Measurements from ENCODE around the gene CDK6. TPM values are rescaled to one million over a fixed set of nuclear protein-coding genes. Genes with fewer than 3 reads are reported as not detected.
A peak's percentile ranks its signal among the peaks of the same experiment; 100 is the strongest.

The CDK6 gene
- total and polyA plus RNA-seq, 10 of the 15 experiments (the other 5 are each of a cell fraction or from before 2014, with no cell fraction given), result 8.0 to 118 (median 45.8) TPM

DNA sequence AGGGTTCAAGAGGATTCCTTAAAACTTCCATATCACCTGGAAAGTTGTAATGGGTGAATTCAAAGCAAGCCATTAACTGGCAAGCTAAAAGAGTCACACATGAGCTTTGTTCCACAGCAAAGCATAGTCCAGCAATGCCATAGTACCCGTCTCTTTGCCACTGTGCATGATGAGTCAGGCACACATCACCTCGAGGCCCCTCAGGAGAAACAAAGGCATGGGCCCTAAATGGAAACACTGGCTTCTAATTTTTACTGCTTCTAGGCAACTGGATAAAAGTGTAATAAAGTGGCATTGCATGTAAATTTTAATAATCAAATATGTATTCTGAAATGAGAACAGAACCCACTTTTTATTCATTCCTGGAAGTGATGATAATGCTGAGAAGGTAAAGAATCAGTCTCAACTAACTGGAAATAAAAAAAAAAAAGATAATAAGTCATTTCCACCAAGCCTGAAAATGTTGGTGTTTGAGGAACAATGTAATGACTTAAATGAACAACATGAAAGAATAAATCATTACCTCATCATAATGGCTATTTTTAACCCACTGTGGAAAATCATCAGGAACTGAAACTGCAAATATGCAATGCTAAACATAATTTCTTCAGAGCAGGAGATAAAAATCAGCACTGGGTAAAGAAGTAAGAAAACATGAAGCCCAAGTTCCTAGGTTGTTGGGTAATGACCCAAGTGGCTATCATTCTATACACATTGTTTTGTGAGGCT lies 104.9 kb downstream of the CDK6 start (continued):
- TF ChIP-seq, protein P1, sequence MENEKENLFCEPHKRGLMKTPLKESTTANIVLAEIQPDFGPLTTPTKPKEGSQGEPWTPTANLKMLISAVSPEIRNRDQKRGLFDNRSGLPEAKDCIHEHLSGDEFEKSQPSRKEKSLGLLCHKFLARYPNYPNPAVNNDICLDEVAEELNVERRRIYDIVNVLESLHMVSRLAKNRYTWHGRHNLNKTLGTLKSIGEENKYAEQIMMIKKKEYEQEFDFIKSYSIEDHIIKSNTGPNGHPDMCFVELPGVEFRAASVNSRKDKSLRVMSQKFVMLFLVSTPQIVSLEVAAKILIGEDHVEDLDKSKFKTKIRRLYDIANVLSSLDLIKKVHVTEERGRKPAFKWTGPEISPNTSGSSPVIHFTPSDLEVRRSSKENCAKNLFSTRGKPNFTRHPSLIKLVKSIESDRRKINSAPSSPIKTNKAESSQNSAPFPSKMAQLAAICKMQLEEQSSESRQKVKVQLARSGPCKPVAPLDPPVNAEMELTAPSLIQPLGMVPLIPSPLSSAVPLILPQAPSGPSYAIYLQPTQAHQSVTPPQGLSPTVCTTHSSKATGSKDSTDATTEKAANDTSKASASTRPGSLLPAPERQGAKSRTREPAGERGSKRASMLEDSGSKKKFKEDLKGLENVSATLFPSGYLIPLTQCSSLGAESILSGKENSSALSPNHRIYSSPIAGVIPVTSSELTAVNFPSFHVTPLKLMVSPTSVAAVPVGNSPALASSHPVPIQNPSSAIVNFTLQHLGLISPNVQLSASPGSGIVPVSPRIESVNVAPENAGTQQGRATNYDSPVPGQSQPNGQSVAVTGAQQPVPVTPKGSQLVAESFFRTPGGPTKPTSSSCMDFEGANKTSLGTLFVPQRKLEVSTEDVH (IDR thresholded peaks at IDR 0.05; ENCODE audit: low read depth, partially characterized antibody), result no peak

DNA sequence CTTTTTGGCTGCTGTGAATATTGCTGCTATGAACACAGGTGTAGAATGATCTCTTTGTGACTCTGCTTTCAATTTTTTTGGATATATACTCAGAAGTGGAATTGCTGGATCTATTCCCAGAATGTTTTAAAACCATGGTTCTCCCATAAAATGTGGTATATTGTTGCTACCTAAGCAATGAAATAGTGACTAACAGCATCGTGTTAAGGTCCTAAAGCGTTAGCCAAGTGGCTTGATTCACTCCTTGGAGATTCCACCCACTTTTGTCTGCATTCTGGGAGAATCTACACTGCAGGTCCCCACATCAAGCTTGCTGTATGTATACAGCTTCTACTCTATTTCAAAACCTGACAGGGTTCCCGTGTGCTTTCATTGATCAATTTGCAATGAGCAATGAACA lies 105.6 kb downstream of the CDK6 start:
- in situ Hi-C loops (cut with MboI), result no loop called here
- no peak for ATAC-seq
- BruUV-seq (replicated peaks), result no TSS peak
- H2AFZ ChIP-seq (ENCODE audit: control insufficient read depth, low read depth, low read length), result no peak overlapping the region
- H3K4me1 ChIP-seq (ENCODE audit: control insufficient read depth, insufficient read depth, low read length), result peaks cover 14% of the 10 kb centered on the region
- ChIA-PET CTCF (interaction anchor here (1.3 kb wide), 1 partner anchor 10 kb away, joined by 4 read pairs; no protein-coding TSS in a partner anchor), SMC1A (ENCODE audit: uncharacterized antibody, unreplicated experiment) (interaction anchor here (0.8 to 1.0 kb wide), 3 partner anchors 9 to 101 kb away, joined by 4 to 5 read pairs (median 4); no protein-coding TSS in a partner anchor), POLR2A (interaction anchor here (1.2 to 1.3 kb wide), 2 partner anchors 9 to 10 kb away, joined by 3 to 4 read pairs; no protein-coding TSS in a partner anchor), RAD21 (ENCODE audit: unreplicated experiment) (no interaction called here)
- no peaks in the 10 kb centered on the region for H3K27me3 ChIP-seq (replicated peaks in 1 of 2; ENCODE audit: control insufficient read depth in 2 of 2, insufficient read depth in 2 of 2, low read length in 1 of 2)
- no peak for DNase-seq (ENCODE audit: low read depth, low spot score)
- H3K4me2 ChIP-seq (ENCODE audit: control insufficient read depth, insufficient read depth), result no peak overlapping the region
- no peak overlapping the region for H3K9ac ChIP-seq (ENCODE audit: control insufficient read depth, insufficient read depth, low read length)
- intact Hi-C loops (cut with micrococcal nuclease; ENCODE audit: unreplicated experiment), result no loop called here
- no peak for FAIRE-seq
- WGBS (ENCODE audit: insufficient coverage, insufficient replicate concordance, low lambda C conversion rate, missing lambda C conversion rate), result 75% methylated on average over 3 of the region's 3 CpGs
- H3K79me2 ChIP-seq (ENCODE audit: control insufficient read depth, insufficient read depth, low read length), result peaks cover 25% of the 10 kb centered on the region
- H3K4me3 ChIP-seq, result no peak overlapping the region
- H3K27ac ChIP-seq (ENCODE audit: control insufficient read depth, insufficient read depth), result peak overlapping the region; percentile 35; the same call in 1 of the 2 replicates
- H3K36me3 ChIP-seq (ENCODE audit: control insufficient read depth in 2 of 2, insufficient read depth in 2 of 2, low read length in 1 of 2), result no peaks in the 10 kb centered on the region
- H4K20me1 ChIP-seq (ENCODE audit: control insufficient read depth, insufficient read depth), result no peaks in the 10 kb centered on the region
- no peaks in the 10 kb centered on the region; the same call in 1 of the 3 replicates for H3K9me3 ChIP-seq (replicated peaks; ENCODE audit: control insufficient read depth, insufficient read depth, low read length)
- TF ChIP-seq FOS (IDR thresholded peaks at IDR 0.05; ENCODE audit: borderline replicate concordance, extremely low read depth, insufficient read length), result no peak
- TF ChIP-seq, protein P2, sequence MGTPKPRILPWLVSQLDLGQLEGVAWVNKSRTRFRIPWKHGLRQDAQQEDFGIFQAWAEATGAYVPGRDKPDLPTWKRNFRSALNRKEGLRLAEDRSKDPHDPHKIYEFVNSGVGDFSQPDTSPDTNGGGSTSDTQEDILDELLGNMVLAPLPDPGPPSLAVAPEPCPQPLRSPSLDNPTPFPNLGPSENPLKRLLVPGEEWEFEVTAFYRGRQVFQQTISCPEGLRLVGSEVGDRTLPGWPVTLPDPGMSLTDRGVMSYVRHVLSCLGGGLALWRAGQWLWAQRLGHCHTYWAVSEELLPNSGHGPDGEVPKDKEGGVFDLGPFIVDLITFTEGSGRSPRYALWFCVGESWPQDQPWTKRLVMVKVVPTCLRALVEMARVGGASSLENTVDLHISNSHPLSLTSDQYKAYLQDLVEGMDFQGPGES (IDR thresholded peaks at IDR 0.05), result no peak
- TF ChIP-seq BMI1 (IDR thresholded peaks at IDR 0.05; ENCODE audit: borderline replicate concordance), result no peak
- TF ChIP-seq, protein P3, sequence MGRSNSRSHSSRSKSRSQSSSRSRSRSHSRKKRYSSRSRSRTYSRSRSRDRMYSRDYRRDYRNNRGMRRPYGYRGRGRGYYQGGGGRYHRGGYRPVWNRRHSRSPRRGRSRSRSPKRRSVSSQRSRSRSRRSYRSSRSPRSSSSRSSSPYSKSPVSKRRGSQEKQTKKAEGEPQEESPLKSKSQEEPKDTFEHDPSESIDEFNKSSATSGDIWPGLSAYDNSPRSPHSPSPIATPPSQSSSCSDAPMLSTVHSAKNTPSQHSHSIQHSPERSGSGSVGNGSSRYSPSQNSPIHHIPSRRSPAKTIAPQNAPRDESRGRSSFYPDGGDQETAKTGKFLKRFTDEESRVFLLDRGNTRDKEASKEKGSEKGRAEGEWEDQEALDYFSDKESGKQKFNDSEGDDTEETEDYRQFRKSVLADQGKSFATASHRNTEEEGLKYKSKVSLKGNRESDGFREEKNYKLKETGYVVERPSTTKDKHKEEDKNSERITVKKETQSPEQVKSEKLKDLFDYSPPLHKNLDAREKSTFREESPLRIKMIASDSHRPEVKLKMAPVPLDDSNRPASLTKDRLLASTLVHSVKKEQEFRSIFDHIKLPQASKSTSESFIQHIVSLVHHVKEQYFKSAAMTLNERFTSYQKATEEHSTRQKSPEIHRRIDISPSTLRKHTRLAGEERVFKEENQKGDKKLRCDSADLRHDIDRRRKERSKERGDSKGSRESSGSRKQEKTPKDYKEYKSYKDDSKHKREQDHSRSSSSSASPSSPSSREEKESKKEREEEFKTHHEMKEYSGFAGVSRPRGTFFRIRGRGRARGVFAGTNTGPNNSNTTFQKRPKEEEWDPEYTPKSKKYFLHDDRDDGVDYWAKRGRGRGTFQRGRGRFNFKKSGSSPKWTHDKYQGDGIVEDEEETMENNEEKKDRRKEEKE (IDR thresholded peaks at IDR 0.05), result no peak
- TF ChIP-seq SRF (IDR thresholded peaks at IDR 0.05; ENCODE audit: low read depth in 2 of 2, low read length in 2 of 2), result no peak
- TF ChIP-seq ZNF622 (IDR thresholded peaks at IDR 0.05), result no peak
- TF ChIP-seq, protein P4, sequence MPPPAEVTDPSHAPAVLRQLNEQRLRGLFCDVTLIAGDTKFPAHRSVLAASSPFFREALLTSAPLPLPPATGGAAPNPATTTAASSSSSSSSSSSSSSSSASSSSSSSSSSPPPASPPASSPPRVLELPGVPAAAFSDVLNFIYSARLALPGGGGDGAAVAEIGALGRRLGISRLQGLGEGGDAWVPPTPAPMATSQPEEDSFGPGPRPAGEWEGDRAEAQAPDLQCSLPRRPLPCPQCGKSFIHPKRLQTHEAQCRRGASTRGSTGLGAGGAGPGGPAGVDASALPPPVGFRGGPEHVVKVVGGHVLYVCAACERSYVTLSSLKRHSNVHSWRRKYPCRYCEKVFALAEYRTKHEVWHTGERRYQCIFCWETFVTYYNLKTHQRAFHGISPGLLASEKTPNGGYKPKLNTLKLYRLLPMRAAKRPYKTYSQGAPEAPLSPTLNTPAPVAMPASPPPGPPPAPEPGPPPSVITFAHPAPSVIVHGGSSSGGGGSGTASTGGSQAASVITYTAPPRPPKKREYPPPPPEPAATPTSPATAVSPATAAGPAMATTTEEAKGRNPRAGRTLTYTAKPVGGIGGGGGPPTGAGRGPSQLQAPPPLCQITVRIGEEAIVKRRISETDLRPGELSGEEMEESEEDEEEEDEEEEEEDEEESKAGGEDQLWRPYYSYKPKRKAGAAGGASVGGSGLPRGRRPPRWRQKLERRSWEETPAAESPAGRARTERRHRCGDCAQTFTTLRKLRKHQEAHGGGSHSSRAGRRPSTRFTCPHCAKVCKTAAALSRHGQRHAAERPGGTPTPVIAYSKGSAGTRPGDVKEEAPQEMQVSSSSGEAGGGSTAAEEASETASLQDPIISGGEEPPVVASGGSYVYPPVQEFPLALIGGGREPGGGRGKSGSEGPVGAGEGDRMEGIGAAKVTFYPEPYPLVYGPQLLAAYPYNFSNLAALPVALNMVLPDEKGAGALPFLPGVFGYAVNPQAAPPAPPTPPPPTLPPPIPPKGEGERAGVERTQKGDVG (CRISPR knock-in tag; IDR thresholded peaks at IDR 0.05), result no peak
- no peak for TF ChIP-seq FOXM1 (IDR thresholded peaks at IDR 0.05; ENCODE audit: low read depth, low read length)
- no peak for TF ChIP-seq POLR2AphosphoS2 (IDR thresholded peaks at IDR 0.05; ENCODE audit: low read depth, low read length)

All from GM12878 (cell line).